OCI-LY1 (cell line): ENCODE data around the gene TULP4.

ENCODE experiments used
- H2AFZ ChIP-seq: fragments of 200-600 bp; sonication (generic), shearing (Covaris generic); 2 replicates; pipeline ENCODE4 v1.6.0; 2014; ENCODE audit warnings: antibody characterized with exemption, mild to moderate bottlenecking, low read length
- H3F3A ChIP-seq: fragments of 200-600 bp; sonication (generic), shearing (Covaris generic); 2 replicates; pipeline ENCODE4 v1.6.0; 2014; ENCODE audit warnings: mild to moderate bottlenecking, antibody characterized with exemption, low read length, moderate library complexity; ENCODE audit not compliant: insufficient read depth
- H3K27ac ChIP-seq: fragments of 200-600 bp; sonication (generic); 2 replicates; pipeline ENCODE4 v1.5.1; 2014; ENCODE audit warnings: low read length, mixed run types, mild to moderate bottlenecking, low read depth; ENCODE audit not compliant: poor library complexity, severe bottlenecking
- H3K27me3 ChIP-seq: fragments of 200-600 bp; sonication (generic); 2 replicates; pipeline ENCODE4 v1.6.0; 2014; ENCODE audit warnings: antibody characterized with exemption, mild to moderate bottlenecking, low read length, moderate library complexity; ENCODE audit not compliant: insufficient read depth
- H3K36me3 ChIP-seq: fragments of 200-600 bp; sonication (generic); 2 replicates; pipeline ENCODE4 v1.6.1; 2014; ENCODE audit warnings: mild to moderate bottlenecking, antibody characterized with exemption, low read length, moderate library complexity, mixed read lengths; ENCODE audit not compliant: insufficient read depth
- H3K4me1 ChIP-seq: fragments of 200-600 bp; sonication (generic); 2 replicates; pipeline ENCODE4 v1.5.1; 2014; ENCODE audit warnings: mild to moderate bottlenecking, low read length, moderate library complexity; ENCODE audit not compliant: insufficient read depth, severe bottlenecking
- H3K4me2 ChIP-seq: fragments of 200-600 bp; sonication (generic), shearing (Covaris generic); 2 replicates; pipeline ENCODE4 v1.6.1; 2014; ENCODE audit warnings: low read length
- H3K4me3 ChIP-seq: fragments of 200-600 bp; sonication (generic); 2 replicates; pipeline ENCODE4 v1.5.1; 2014; ENCODE audit warnings: low read length, low read depth, mild to moderate bottlenecking, mixed read lengths; ENCODE audit not compliant: poor library complexity, severe bottlenecking
- H3K79me2 ChIP-seq: fragments of 200-600 bp; shearing (Covaris generic); 2 replicates; pipeline ENCODE4 v1.6.1; 2016; ENCODE audit warnings: mixed run types, low read length, mixed read lengths; ENCODE audit not compliant: insufficient read depth
- H3K9ac ChIP-seq: fragments of 200-600 bp; sonication (generic), shearing (Covaris generic); 2 replicates; pipeline ENCODE4 v1.6.1; 2014; ENCODE audit warnings: mild to moderate bottlenecking, low read length, mixed read lengths
- H3K9me2 ChIP-seq: fragments of 200-600 bp; sonication (generic), shearing (Covaris generic); 2 replicates; pipeline ENCODE4 v1.6.1; 2014; ENCODE audit warnings: low read depth, mild to moderate bottlenecking, low read length, mixed read lengths
- H3K9me3 ChIP-seq: fragments of 200-600 bp; shearing (Covaris generic); 2 replicates; pipeline ENCODE4 v1.6.1; 2014; ENCODE audit warnings: low read length, mixed read lengths
- H4K20me1 ChIP-seq: fragments of 200-600 bp; sonication (generic), shearing (Covaris generic); 2 replicates; pipeline ENCODE4 v1.6.0; 2016; ENCODE audit warnings: mild to moderate bottlenecking, low read length; ENCODE audit not compliant: insufficient read depth
- CTCF ChIP-seq: fragments of 200-600 bp; sonication (generic), shearing (Covaris generic); IDR thresholded peaks from 2 replicates; pipeline ENCODE4 v1.5.1; 2017; ENCODE audit warnings: mild to moderate bottlenecking, antibody characterized with exemption, low read length, moderate library complexity, mixed read lengths
- EZH2 ChIP-seq: fragments of 200-600 bp; sonication (generic), shearing (Covaris generic); IDR thresholded peaks from 2 replicates; pipeline ENCODE4 v1.8.0; 2017; ENCODE audit warnings: borderline replicate concordance, mixed run types, mild to moderate bottlenecking, antibody characterized with exemption, low read length, moderate library complexity, mixed read lengths

The TULP4 gene

GRCh38 chr6:158544428-158544827, 232.2 kb downstream of the TULP4 start:
- TF ChIP-seq EZH2 = no peak
- no peak for TF ChIP-seq CTCF
- H3F3A ChIP-seq = no peaks in the 10 kb centered on the region
- peaks cover 9% of the 10 kb centered on the region; the same call in 1 of the 2 replicates for H3K27me3 ChIP-seq
- H3K79me2 ChIP-seq = no peaks in the 10 kb centered on the region
- no peaks in the 10 kb centered on the region for H3K9me3 ChIP-seq
- H3K36me3 ChIP-seq = no peaks in the 10 kb centered on the region
- no peaks in the 10 kb centered on the region for H4K20me1 ChIP-seq
- H3K4me2 ChIP-seq = no peak overlapping the region
- no peak overlapping the region for H3K9ac ChIP-seq
- peaks cover 2% of the 10 kb centered on the region for H3K4me1 ChIP-seq
- H2AFZ ChIP-seq = no peak overlapping the region
- no peaks in the 10 kb centered on the region for H3K9me2 ChIP-seq
- no peak overlapping the region for H3K4me3 ChIP-seq
- no peak overlapping the region for H3K27ac ChIP-seq

- no peak for TF ChIP-seq CTCF
- TF ChIP-seq EZH2 = no peak
- Histone ChIP-seq H3K4me3 (no peak overlapping the region), H3F3A (no peaks in the 10 kb centered on the region), H3K9ac (no peak overlapping the region), H3K9me2 (no peaks in the 10 kb centered on the region), H3K4me2 (no peak overlapping the region), H3K27me3 (peaks cover 9% of the 10 kb centered on the region; the same call in 1 of the 2 replicates), H3K4me1 (no peaks in the 10 kb centered on the region), H2AFZ (no peak overlapping the region), H3K27ac (no peak overlapping the region), H4K20me1 (no peaks in the 10 kb centered on the region), H3K36me3 (no peaks in the 10 kb centered on the region), H3K9me3 (no peaks in the 10 kb centered on the region), H3K79me2 (no peaks in the 10 kb centered on the region)
Measured at GRCh38 chr6:158545043-158545966, 233.0 kb downstream of the TULP4 start.

- no peak overlapping the region for H2AFZ ChIP-seq
- H4K20me1 ChIP-seq = no peaks in the 10 kb centered on the region
- H3K4me3 ChIP-seq = no peak overlapping the region
- H3K4me2 ChIP-seq = no peak overlapping the region
- no peaks in the 10 kb centered on the region for H3F3A ChIP-seq
- no peaks in the 10 kb centered on the region for H3K9me2 ChIP-seq
- no peak overlapping the region for H3K27ac ChIP-seq
- H3K9me3 ChIP-seq = no peaks in the 10 kb centered on the region
- no peaks in the 10 kb centered on the region for H3K36me3 ChIP-seq
- no peaks in the 10 kb centered on the region for H3K79me2 ChIP-seq
- H3K9ac ChIP-seq = no peak overlapping the region
- no peaks in the 10 kb centered on the region for H3K4me1 ChIP-seq
- TF ChIP-seq CTCF = no peak
- no peak for TF ChIP-seq EZH2
- 0 out of 2 replicates have a peak, but pooled peaks cover 6% of the 10 kb centered on the region for H3K27me3 ChIP-seq
Measured at GRCh38 chr6:158548418-158549161, 236.3 kb downstream of the TULP4 start.
